ENCODE data around the gene LENG9. TPM values are rescaled to one million over a fixed set of nuclear protein-coding genes. Genes with fewer than 3 reads are reported as not detected.
"Not testable (repeated sequence)": the region's sequence is repeated elsewhere in the genome, so short reads cannot be mapped to it uniquely, and the experiment has no call there.

The LENG9 gene
- total RNA-seq, 1 donor from 2014 or later = 1.7 TPM

GRCh38 chr19:54449701-54450069, 13.9 kb downstream of the LENG9 start:
- Histone ChIP-seq H3K27ac (replicated peaks) (peak overlapping the region; percentile 99), H3K4me1 (peaks cover 76% of the 10 kb centered on the region), H3K36me3 (peaks cover 59% of the 10 kb centered on the region), H3K4me3 (peak overlapping the region; percentile 100), H3K9me3 (replicated peaks) (no peaks in the 10 kb centered on the region), H3K27me3 (ENCODE audit: low read depth) (no peaks in the 10 kb centered on the region)
- no peak for TF ChIP-seq CTCF (IDR thresholded peaks at IDR 0.05; ENCODE audit: borderline replicate concordance)
- DNase-seq = no peak
- intact Hi-C loops (cut with micrococcal nuclease) = no loop called here

GRCh38 chr19:54448774-54449700, 14.5 kb downstream of the LENG9 start, which contains the start of gene LENG8:
Gene LENG8 (plus strand): TSS chr19:54449199. CDS start chr19:54451345, 2,146 bp downstream.
- TF ChIP-seq CTCF (IDR thresholded peaks at IDR 0.05; ENCODE audit: borderline replicate concordance) = no peak
- peak within 1 kb of the TSS; percentile 100 for H3K4me3 ChIP-seq
- peak; percentile 98 for DNase-seq
- H3K27me3 ChIP-seq (ENCODE audit: low read depth) = no peaks in the 10 kb centered on the region
- intact Hi-C loops (cut with micrococcal nuclease) = no loop called here
- H3K4me1 ChIP-seq = peaks cover 74% of the 10 kb centered on the region
- no peaks in the 10 kb centered on the region for H3K9me3 ChIP-seq (replicated peaks)
- peaks cover 59% of the 10 kb centered on the region for H3K36me3 ChIP-seq
- peak within 1 kb of the TSS; percentile 99 for H3K27ac ChIP-seq (replicated peaks)

DNA sequence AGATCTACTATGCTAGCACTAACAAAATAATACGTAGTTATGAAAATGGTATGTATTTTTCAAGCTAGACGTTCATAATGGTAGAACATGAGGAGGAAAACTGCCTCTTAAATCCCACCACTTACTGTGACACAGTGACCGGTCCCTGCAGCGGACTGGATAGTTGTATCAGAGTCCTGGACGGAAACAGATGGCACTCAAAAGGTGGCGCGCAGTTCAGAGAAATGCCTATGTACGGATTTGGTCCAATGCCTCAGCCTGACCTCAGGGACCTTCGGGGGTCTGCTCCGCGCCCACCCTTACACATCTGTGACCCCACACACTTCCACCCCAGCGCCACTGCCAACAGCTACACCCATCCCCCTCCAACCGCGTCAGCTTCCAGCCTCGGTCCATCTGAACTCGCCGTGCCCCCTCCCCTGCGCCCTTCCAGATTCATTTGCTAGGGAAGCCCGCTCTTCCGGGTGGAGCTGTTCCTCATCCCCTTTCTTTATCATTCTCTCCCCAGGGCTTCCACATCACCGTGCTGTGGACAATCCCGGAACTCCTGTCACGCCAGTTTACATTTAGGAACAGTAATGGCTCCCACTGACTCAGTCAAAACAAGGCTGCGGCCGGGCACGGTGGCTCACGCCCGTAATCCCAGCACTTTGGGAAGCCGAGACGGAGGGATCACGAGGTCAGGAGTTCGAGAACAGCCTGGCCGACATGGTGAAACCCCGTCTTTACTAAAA, 15.4 kb downstream of the LENG9 start:
- DNase-seq = peak; percentile 52
- H3K9me3 ChIP-seq (replicated peaks) = no peaks in the 10 kb centered on the region
- peak overlapping the region; percentile 99 for H3K27ac ChIP-seq (replicated peaks)
- peaks cover 55% of the 10 kb centered on the region for H3K36me3 ChIP-seq
- no peaks in the 10 kb centered on the region for H3K27me3 ChIP-seq (ENCODE audit: low read depth)
- H3K4me1 ChIP-seq = peaks cover 70% of the 10 kb centered on the region
- intact Hi-C loops (cut with micrococcal nuclease) = no loop called here
- H3K4me3 ChIP-seq = peak overlapping the region; percentile 100
- TF ChIP-seq CTCF (IDR thresholded peaks at IDR 0.05; ENCODE audit: borderline replicate concordance) = no peak

DNA sequence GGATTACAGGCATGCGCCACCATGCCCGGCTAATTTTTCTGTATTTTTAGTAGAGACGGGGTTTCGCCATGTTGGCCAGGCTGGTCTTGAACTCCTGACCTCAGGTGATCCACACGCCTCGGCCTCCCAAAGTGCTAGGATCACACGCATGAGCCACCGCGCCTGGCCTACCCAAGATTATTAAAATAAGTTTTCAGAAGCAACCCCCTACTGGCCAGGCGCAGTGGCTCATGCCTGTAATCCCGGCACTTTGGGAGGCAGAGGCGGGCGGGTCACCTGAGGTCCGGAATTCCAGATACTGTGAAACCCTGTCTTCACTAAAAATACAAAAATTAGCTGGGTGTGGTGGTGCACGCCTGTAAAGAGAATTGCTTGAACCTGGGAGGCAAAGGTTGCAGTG, 17.2 kb downstream of the LENG9 start:
- peaks cover 46% of the 10 kb centered on the region for H3K36me3 ChIP-seq
- H3K4me3 ChIP-seq; DNase-seq; intact Hi-C loops (cut with micrococcal nuclease); H3K27ac ChIP-seq (replicated peaks); H3K27me3 ChIP-seq (ENCODE audit: low read depth); H3K9me3 ChIP-seq (replicated peaks): not testable (repeated sequence)
- peaks cover 52% of the 10 kb centered on the region for H3K4me1 ChIP-seq

- Histone ChIP-seq H3K4me3 (no peak overlapping the region), H3K4me1 (peaks cover 36% of the 10 kb centered on the region), H3K27me3 (ENCODE audit: low read depth) (no peaks in the 10 kb centered on the region), H3K36me3 (peaks cover 38% of the 10 kb centered on the region), H3K9me3 (replicated peaks) (no peaks in the 10 kb centered on the region), H3K27ac (replicated peaks) (no peak overlapping the region)
- DNase-seq = no peak
- intact Hi-C loops (cut with micrococcal nuclease) = no loop called here
- TF ChIP-seq CTCF (IDR thresholded peaks at IDR 0.05; ENCODE audit: borderline replicate concordance) = no peak
These were observed 18.8 kb downstream of the LENG9 start for GRCh38 chr19:54444737-54445136.
